Measurements from ENCODE around the gene ATP2C1. TPM values are rescaled to one million over a fixed set of nuclear protein-coding genes. Genes with fewer than 3 reads are reported as not detected.

The ATP2C1 gene
- total RNA-seq, 1 experiment from 2014 or later = 34.6 TPM

DNA sequence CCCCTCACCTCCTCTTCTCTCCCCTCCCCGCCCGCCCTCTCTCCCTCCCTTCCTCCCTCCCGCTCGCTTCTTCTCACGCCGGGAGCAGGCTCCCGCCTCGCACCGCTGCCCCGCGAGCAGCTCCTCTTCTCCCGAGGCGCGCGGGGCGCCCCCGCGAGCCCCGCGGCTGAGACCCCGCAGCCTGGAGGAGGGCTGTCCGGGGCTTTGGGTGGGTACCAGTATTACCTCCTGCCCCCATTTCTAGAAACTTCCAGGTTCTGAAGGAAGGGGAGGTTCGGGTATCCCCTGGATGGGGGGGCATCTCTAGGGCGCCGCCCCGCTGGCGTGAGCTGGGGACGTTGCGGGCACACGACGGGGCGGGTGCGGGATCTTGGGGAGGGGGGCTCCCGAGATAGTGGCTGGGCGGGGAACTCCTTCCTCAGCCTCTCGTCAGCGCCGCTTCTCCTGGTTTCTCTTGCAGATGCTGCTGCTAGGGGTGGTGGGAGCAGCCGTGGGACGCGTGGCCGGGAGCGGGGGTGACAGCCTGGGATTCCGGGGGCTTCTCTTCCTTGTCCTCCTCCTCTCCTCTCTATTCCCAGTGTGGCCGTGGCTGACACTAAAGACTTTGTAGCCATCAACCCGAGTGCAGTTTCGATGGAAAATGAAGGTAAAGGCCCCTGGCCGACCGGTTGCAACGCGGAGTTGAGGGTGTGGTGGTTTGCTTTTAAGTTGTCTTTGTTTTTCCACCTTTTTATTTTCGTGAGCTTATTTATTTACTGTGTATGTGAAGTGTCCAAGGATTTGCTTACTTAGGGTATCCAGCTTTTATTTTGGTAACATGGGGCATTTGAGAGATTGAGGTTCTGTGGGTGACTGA lies 474 bp downstream of the ATP2C1 start:
- DNase-seq (ENCODE audit: low spot score) = peak; percentile 39
- in situ Hi-C loops (cut with HindIII; ENCODE audit: low sequenced_read_pairs) = no loop called here

DNA sequence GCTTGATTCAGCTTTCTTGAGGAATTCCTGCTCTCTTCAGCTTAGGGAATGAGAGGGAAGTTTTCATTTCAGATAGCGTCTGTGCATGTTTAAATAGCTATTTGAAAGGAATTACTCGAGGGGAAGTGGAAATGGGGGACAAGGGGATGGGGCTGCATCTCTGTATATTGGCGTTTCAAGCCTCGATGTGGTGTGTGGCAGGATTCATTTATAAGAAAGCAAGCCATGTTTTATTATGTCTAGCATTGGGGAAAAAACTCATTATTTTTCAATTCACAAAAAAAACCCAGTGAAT lies 1.0 kb downstream of the ATP2C1 start:
- in situ Hi-C loops (cut with HindIII; ENCODE audit: low sequenced_read_pairs) = no loop called here

DNA sequence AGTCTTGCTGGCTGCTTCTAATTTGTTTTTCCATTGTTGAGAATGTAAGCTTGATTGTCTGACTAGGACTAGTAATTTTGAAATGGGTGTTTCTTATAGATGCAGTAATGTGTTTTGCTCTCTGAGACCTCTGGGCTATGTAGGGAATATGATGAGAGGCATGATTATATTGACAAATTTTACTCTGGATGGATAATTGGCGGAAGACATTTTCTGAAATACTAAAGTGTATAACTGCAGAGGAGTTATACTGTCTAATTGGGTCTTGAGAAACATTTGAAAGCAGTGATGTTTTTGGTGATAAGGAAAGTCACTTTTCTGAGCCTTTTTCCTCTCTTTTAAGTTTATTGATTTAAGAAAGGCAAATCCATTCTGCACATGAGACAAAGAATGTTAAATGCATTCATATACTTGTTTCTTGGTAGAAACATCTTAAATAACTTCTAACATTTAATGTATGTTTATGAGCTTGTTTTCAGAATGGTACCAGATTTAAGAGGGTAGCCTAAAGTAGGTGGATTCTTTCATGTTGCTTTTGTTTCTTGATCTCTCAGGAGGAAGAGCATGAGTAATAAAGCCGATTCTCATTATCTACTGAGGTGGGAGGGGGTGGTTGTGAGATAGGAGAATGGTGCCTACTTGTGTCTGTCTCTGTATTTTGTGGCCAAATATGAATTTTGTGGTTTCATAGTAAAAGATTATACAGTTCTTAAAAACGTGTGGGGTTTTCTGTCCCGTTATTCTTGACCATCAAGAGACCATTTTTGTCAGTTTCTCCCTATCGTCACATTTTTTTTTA lies 2.0 kb downstream of the ATP2C1 start:
- no peak for DNase-seq (ENCODE audit: low spot score)
- in situ Hi-C loops (cut with HindIII; ENCODE audit: low sequenced_read_pairs) = no loop called here

More for the DNA sequence above, 1.0 kb downstream of the ATP2C1 start:
- no peak for DNase-seq (ENCODE audit: low spot score)

DNA sequence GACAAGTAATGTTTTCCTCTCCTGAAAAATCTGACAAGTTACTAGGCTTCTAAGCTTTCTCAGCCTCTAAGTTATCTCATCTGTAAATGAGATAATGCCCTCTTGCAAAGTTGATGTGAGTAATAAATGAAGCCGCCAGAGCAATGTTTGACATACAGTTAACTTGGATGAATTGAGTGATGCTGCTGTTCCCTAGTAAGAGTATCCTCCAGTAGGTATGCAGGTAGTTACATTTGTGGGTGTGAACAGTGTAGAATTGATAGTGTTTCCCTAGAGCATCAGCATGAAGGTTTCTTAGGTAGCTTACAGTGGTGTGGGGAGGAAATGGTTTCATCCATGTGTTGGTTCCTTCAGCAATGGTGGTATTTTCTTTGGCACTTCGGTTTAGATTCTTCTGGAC lies 3.4 kb downstream of the ATP2C1 start:
- no peak for DNase-seq (ENCODE audit: low spot score)
- in situ Hi-C loops (cut with HindIII; ENCODE audit: low sequenced_read_pairs) = no loop called here

DNA sequence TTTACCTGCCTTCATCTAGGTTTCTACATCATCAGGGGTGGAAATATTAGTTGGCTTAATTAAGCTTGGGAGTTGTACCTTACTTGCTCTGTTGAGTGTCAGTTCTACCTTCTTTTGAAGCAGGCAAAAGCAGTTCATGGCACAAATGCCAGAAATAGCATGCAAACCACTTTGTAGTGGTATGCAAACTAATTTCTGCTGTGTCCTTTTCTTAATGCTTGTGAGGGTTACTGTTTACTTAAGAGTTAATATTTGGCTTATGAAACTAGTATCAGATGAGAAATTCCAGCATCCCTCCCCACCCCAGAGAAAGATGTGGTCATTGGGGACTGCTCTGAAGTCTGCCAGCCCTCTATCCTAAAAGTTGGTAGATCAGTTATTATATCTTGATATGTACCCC lies 7.1 kb downstream of the ATP2C1 start:
- no peak for DNase-seq (ENCODE audit: low spot score)

DNA sequence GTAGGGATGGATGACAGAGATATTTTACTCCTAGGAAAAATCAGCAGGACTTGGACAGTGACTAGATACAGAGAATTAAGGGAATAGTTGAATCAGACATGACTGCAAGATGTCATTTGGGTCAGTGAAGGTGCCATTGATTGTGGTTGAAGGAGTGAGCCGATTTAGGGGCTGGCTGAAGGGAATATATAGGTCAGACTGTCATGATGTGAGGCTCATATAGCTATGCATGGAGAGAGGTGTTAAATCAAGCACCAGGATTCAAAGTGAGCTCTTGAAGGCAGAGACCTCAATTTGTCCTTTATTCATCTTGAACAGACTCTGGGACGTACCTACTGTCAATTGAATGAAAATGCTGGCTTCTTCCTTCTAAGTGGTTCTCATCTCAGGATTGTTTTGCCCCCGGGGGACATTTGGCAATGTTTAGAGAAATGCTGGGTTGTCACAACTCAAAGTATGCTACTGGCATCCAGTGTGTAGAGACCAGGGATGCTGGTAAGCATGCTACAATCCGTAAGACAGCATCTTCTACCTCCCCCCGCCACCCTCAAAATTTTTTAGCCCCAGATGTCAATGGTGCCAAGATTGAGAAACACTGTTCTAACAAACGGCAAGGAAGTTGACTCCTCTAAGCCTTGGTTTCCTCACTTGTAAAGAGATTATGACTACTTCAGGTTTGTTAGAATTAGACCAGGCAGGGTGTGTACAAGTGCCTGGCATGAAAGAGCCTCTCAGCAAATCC lies 7.8 kb downstream of the ATP2C1 start:
- no peak for DNase-seq (ENCODE audit: low spot score)
- in situ Hi-C loops (cut with HindIII; ENCODE audit: low sequenced_read_pairs) = no loop called here

More for the DNA sequence above, 7.1 kb downstream of the ATP2C1 start:
- in situ Hi-C loops (cut with HindIII; ENCODE audit: low sequenced_read_pairs) = no loop called here

DNA sequence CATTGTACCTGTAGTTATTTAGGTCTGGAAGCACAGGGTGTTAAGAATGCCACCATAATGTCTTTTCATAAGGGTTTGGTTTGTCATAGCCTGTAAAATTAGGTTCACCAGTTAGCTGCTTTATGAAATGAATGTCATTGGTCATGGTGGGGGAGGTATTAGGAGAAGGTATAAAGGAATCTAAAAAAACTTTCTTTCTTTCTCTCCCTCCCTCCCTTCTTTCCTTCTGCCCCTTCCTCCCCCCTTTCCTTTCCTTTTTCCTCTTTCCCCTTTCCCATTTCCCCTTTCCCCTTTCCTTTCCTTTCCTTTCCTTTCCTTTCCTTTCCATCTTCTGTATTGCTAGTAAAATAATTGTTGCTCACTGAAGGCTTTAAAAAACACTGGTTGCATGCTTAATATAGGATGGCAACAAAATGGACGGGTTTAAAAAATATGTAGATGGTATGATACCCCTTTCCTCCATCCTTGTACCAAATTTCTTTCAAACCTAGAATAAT lies 9.6 kb downstream of the ATP2C1 start:
- no peak for DNase-seq (ENCODE audit: low spot score)
- in situ Hi-C loops (cut with HindIII; ENCODE audit: low sequenced_read_pairs) = no loop called here

DNA sequence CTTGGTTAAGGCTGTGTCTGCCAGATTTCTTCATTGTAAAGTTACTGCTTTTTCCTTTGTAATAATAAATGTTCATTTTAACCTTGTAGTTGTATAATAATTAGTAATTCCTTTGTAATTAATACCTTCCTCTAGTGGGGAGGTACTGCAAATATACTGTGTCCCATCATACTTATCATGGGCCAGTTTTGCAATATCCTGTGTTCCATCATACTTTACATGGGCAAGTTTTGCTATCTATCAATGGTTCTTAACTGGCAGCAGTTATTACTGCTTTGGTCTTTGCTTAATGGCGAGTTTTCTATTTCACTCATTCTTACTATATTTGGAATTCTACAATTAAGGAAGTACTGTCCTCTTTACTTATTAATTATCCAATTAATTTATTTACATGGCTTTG lies 10.6 kb downstream of the ATP2C1 start:
- in situ Hi-C loops (cut with HindIII; ENCODE audit: low sequenced_read_pairs) = no loop called here
- no peak for DNase-seq (ENCODE audit: low spot score)

DNA sequence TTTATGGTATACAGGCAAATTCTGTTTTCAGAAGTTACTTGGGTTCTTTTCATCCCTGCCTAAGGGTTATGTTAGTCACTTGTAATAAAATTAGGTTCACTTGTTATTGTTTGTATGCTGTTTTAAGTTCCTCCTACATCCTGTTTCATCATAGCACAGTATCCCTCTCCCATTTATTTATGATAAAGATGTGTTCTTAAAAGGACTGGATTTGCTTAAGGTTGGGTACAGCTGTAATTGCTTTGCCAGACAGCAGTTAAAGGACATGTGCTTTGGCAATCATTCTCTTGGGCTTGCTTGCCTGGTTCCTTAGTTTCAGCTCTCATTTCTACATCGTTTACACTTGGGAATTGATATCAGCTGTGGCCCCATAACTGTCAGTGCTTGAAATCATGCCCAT lies 11.7 kb downstream of the ATP2C1 start:
- in situ Hi-C loops (cut with HindIII; ENCODE audit: low sequenced_read_pairs) = no loop called here
- DNase-seq (ENCODE audit: low spot score) = no peak

DNA sequence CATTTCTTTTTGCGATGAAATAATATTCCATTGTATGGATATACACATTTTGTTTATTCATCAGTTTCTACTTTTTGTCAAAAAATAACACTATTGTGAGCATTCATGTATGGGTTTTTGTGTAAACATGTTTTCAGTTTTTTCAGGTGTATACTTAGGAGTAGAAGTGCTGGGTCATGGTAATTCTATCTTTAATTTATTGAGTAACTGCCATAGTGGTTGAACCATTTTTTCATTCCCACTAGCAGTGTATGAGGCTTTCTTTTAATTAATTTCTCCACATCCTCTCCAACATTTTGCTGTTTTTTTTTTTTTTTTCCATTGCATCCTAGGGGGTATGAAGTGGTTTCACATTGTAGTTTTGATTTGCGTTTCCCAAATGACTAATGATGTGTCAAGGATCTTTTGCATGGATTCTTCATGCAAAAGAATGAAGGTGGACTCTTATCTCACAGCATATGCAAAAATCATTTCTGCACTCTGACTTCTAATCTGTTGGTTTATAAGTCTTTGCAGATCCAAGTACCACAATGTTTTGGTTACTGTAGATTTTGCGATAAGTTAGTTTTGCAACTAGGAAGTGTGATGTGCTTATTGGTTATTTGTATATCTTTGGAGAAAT lies 12.6 kb downstream of the ATP2C1 start:
- DNase-seq (ENCODE audit: low spot score) = no peak
- in situ Hi-C loops (cut with HindIII; ENCODE audit: low sequenced_read_pairs) = no loop called here

DNA sequence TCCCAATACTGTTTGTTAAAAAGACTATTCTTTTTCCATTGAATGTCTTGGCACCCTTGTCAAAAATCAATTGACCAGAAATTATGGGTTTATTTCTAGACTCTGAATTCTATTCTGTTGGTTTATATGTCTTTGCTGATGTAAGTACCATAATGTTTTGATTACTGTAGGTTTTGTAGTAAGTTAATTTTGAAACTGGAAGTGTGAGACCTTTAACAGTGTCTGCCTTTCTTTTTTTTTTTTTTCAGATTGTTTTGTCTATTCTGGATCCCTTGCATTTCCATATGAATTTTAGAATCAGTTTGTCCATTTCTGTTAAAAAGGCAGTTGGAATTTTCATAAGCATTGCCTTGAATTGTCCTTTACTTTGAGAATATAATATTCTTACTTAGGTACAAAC lies 13.6 kb downstream of the ATP2C1 start:
- no peak for DNase-seq (ENCODE audit: low spot score)
- in situ Hi-C loops (cut with HindIII; ENCODE audit: low sequenced_read_pairs) = no loop called here

DNA sequence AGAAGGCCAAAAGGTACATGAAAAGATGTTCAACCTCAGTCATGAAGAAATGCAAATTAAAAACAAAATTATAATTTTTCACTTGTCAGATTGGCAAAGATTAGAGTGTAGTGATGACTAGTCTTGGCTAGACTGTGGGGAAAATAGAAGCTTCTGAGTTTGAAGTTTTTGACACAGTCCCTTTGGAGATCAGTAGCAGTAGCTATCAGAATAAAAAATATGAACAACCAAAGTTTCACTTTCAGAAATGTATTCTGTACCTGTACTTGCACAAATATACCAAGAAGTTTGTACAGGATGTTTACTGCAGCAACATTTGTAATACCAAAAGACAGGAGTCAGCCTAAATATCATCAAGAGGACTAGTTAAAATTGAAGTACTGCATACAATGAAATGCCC lies 14.1 kb downstream of the ATP2C1 start:
- no peak for DNase-seq (ENCODE audit: low spot score)
- in situ Hi-C loops (cut with HindIII; ENCODE audit: low sequenced_read_pairs) = no loop called here

DNA sequence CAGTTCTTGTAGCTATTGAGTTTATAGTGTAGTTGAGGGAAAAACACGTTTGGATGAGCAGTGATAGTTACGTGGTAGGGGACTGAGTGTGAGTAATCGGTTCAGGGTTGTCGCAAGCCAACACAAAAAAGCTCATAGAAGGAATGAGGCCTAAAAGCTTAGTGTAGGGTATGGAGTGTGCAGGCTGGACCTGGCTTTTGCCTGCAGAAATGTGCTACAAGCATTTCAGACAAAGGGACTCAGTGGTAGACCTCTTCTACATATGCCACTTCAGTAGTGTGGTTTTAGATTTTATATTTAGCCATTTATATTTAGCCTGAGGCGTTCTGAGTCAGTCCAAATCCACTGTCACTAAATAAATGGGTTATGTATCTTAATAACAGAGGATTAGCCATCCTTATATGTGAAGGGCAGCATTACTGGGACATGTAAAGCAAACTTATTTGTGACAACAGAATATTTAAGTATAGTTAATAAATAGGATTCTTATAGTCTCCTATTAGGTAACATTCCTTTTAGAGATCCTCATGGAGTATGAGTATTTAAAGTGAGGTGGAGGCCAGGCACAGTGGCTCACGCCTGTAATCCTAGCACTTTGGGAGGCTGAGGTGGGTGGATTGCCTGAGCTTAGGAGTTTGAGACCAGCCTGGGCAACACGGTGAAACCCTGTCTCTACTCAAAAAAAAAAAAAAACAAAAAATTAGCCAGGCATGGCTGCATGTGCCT lies 21.8 kb downstream of the ATP2C1 start:
- in situ Hi-C loops (cut with HindIII; ENCODE audit: low sequenced_read_pairs) = no loop called here
- no peak for DNase-seq (ENCODE audit: low spot score)

DNA sequence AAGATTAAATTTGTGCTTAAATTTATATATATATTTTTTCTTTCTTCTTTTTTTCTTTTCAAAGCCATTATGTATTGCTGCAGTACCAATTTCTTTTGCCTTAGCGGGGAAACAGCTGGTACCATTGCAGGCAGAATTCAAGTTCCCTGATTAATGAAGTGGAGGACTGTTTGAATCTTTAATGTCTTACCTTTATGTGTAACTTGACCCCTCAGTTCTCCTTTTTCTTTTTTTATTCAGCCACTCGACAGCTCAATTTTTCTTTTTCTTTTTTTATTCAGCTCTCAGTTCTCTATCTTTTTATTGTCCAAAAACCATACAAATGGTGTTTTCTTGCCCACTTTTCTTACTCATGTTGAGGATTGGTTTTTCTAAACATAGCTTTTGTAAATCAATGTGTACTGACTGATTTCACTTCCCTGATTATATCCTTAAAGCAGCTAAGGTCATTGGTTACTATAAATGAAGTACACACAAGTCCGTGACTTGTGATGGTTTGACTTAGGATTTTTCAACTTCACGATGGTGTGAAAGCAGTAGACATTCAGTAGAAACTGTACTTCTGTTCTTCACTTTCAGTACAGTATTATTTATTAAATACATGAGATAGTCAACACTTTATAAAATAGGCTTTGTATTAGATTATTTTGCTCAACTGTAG lies 22.8 kb downstream of the ATP2C1 start:
- no peak for DNase-seq (ENCODE audit: low spot score)
- in situ Hi-C loops (cut with HindIII; ENCODE audit: low sequenced_read_pairs) = no loop called here

DNA sequence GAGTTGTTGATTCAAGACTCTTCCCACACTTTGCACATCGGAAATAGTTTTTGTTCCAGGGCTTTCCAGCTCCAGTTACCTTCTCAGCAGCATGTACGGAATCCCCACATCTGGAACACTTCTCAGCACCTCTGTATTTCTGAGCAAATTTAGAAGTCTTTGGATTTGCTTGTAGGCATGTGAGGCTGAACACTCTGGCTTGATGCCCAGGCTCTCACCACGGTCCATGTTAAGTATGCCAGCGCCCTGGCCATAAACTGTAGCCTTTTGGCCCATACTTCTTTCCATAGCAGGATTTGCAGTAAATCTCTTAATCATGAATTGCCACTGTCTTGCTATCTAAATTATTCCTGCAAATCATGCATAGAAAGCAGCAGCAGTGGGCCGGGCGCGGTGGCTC lies 24.4 kb downstream of the ATP2C1 start:
- in situ Hi-C loops (cut with HindIII; ENCODE audit: low sequenced_read_pairs) = no loop called here
- DNase-seq (ENCODE audit: low spot score) = no peak

DNA sequence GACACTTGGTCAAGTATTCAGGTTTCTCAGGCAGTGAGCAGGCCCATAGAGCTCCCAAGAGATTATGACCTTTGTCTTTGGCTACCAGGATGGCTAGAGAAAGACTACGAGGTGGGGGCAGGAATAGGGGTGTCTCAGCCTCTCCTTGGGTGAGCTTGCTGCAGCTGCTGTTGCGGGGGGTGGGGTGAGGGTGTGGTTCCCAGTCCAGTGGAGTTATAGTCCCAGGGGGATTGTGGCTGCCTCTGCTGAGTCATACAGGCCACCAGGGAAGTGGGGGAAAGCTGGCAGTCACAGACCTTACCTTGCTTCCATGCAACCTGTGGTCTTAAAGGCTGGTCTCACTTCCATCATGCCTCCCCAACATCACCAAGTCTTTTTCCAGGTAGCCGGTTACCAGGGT lies 31.7 kb downstream of the ATP2C1 start:
- no peak for DNase-seq (ENCODE audit: low spot score)
- in situ Hi-C loops (cut with HindIII; ENCODE audit: low sequenced_read_pairs) = no loop called here

DNA sequence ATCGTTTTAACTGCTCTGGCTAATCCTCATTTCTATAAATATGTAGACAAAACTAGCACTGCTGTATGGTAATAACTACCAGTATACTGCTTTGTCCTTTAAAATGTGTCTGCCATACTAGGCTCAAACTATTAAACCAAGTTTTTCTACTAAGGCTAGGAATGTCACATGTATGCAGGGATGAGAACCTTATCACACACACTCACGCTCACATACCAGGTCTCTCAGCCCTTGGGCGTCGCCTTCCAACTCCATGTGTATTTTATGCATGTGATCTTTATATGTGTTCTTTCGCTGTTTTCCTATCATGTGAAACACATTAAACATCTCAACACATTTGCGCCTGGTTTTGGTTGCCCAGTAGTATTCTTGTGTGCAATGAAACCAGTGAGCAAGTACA lies 32.6 kb downstream of the ATP2C1 start:
- in situ Hi-C loops (cut with HindIII; ENCODE audit: low sequenced_read_pairs) = no loop called here
- no peak for DNase-seq (ENCODE audit: low spot score)

DNA sequence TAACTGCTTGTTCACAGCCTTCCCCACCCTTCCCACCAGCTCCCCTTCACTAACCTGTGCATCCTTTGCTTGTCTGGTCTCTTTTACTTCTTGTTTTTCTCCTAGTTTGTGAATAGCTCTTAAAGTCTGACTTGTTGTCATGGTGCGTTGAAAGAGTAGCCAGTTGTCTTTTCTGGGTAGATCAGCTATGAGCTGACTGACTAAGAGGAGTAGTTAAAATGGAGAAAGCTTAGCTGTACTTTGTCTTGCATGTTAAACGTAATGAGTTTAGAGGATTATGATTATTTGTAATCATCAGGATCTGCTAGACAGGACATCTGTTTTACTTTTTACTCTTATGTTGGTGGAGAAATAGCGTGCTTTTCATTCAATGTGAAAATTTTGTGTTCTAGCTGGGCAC lies 35.9 kb downstream of the ATP2C1 start:
- no peak for DNase-seq (ENCODE audit: low spot score)
- in situ Hi-C loops (cut with HindIII; ENCODE audit: low sequenced_read_pairs) = no loop called here
